OCI-LY3 (cell line): ENCODE measurements around the gene PRKCQ.

Experiments used
- H2AFZ ChIP-seq: fragments of 200-600, 300-600 bp; shearing (Covaris generic); 2 replicates; pipeline ENCODE4 v1.6.0; 2014; ENCODE audit warnings: antibody characterized with exemption, low read depth, low read length
- H3K27ac ChIP-seq: fragments of 200-600, 300-600 bp; sonication (generic); 2 replicates; pipeline ENCODE4 v1.5.1; 2014; ENCODE audit warnings: mild to moderate bottlenecking, low read length, moderate library complexity, mixed read lengths
- H3K27me3 ChIP-seq: fragments of 200-600, 300-600 bp; sonication (generic); 2 replicates; pipeline ENCODE4 v1.6.1; 2014; ENCODE audit warnings: low read depth, low read length, mixed read lengths
- H3K36me3 ChIP-seq: fragments of 200-600, 300-600 bp; sonication (generic); replicated peaks from 2 replicates; pipeline ENCODE3; 2014; ENCODE audit warnings: low read depth, low read length, mixed read lengths
- H3K4me1 ChIP-seq: fragments of 300-600, 200-600 bp; sonication (generic); 2 replicates; pipeline ENCODE4 v1.6.1; 2014; ENCODE audit warnings: low read length, mixed read lengths
- H3K4me2 ChIP-seq: fragments of 200-600, 300-600 bp; sonication (generic); 2 replicates; pipeline ENCODE4 v1.6.1; 2014; ENCODE audit warnings: low read length, mixed read lengths
- H3K4me3 ChIP-seq: fragments of 300-600, 200-600 bp; sonication (generic); 2 replicates; pipeline ENCODE4 v1.5.1; 2014; ENCODE audit warnings: antibody characterized with exemption, mild to moderate bottlenecking, low read length, moderate library complexity
- H3K79me2 ChIP-seq: fragments of 300-600, 200-600 bp; shearing (Covaris generic); 2 replicates; pipeline ENCODE4 v1.6.1; 2014; ENCODE audit warnings: mild to moderate bottlenecking, low read length, mixed read lengths
- H3K9ac ChIP-seq: fragments of 300-600, 200-600 bp; shearing (Covaris generic); 2 replicates; pipeline ENCODE4 v1.6.0; 2014; ENCODE audit warnings: mild to moderate bottlenecking, low read length, moderate library complexity
- H3K9me3 ChIP-seq: fragments of 200-600, 300-600 bp; shearing (Covaris generic); 2 replicates; pipeline ENCODE4 v1.6.1; 2014; ENCODE audit warnings: low read length, mixed read lengths; ENCODE audit not compliant: insufficient read depth
- H4K20me1 ChIP-seq: fragments of 200-600, 300-600 bp; sonication (generic); 2 replicates; pipeline ENCODE4 v1.6.1; 2016; ENCODE audit warnings: low read length, mixed read lengths; ENCODE audit not compliant: insufficient read depth
- EZH2phosphoT487 ChIP-seq: fragments of 200-600 bp; shearing (Covaris generic); IDR thresholded peaks from 2 replicates; pipeline ENCODE4 v1.6.1; 2018; ENCODE audit warnings: antibody characterized with exemption, mixed run types, low read depth
- TF ChIP-seq, protein P1 (sequence below): fragments of 200-600, 300-600 bp; sonication (generic); IDR thresholded peaks from 2 replicates; pipeline ENCODE4 v1.5.1; 2014; ENCODE audit warnings: antibody characterized with exemption, low read length, low read depth

The PRKCQ gene

GRCh38 chr10:6494442-6494819, 85.6 kb downstream of the PRKCQ start:
- Histone ChIP-seq H3K4me2 (no peak overlapping the region), H3K27ac (no peak overlapping the region)

DNA sequence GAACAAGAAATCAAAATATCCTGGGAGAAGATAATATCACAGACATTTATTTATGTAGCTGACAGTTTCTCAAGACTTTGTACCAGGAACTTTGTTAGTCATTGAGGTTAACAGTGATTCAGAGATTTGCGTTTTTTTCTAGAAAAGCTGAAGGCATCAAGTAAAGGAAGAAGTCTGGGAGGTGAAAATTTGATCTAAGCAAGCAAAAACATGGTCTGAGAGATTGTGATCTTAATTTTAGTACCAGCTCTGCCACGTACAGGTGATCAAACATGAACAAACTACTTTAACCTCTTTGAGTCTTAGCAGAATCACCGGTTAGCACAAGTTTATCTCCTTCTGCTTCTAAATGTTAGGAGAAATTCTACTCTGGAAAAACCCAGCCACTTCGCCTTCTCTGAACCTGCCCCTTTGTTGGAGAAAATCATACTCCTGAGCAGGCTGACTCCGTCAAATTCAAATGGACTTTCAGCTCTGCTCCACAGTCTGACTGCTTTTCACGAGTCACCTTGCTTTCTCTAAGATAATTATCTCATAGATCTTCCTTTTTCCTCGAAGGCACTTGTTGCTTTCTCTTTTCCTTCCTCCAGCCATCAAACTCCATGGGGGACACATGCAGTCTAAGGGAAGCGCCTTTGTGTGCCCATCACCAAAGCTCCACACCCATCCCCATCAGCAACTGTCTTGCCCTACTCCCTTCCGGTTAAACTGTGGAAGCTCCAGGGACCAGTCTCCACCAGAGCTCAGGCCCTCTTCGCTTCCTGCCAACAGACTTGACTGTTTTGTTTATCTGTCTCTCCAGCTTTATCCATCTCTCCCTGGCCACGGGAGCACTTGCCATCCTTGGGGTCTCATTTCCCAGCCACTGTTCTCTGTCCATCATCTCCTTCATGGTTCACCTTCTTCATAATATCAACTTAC, 86.3 kb downstream of the PRKCQ start:
- Histone ChIP-seq H3K4me1 (no peaks in the 10 kb centered on the region), H3K4me3 (no peak overlapping the region), H3K9me3 (no peaks in the 10 kb centered on the region), H4K20me1 (no peaks in the 10 kb centered on the region), H3K9ac (no peak overlapping the region), H3K79me2 (no peaks in the 10 kb centered on the region), H3K27me3 (peaks cover 27% of the 10 kb centered on the region), H3K36me3 (no peaks in the 10 kb centered on the region), H3K27ac (no peak overlapping the region), H2AFZ (no peak overlapping the region), H3K4me2 (no peak overlapping the region)
- TF ChIP-seq, protein P1, sequence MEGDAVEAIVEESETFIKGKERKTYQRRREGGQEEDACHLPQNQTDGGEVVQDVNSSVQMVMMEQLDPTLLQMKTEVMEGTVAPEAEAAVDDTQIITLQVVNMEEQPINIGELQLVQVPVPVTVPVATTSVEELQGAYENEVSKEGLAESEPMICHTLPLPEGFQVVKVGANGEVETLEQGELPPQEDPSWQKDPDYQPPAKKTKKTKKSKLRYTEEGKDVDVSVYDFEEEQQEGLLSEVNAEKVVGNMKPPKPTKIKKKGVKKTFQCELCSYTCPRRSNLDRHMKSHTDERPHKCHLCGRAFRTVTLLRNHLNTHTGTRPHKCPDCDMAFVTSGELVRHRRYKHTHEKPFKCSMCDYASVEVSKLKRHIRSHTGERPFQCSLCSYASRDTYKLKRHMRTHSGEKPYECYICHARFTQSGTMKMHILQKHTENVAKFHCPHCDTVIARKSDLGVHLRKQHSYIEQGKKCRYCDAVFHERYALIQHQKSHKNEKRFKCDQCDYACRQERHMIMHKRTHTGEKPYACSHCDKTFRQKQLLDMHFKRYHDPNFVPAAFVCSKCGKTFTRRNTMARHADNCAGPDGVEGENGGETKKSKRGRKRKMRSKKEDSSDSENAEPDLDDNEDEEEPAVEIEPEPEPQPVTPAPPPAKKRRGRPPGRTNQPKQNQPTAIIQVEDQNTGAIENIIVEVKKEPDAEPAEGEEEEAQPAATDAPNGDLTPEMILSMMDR: no peak
- TF ChIP-seq EZH2phosphoT487: no peak

More at GRCh38 chr10:6494442-6494819, 85.6 kb downstream of the PRKCQ start:
- H2AFZ ChIP-seq: no peak overlapping the region
- H4K20me1 ChIP-seq: no peaks in the 10 kb centered on the region
- H3K27me3 ChIP-seq: peaks cover 32% of the 10 kb centered on the region
- H3K79me2 ChIP-seq: no peaks in the 10 kb centered on the region
- TF ChIP-seq, protein P1: no peak
- no peak for TF ChIP-seq EZH2phosphoT487
- no peak overlapping the region for H3K9ac ChIP-seq
- no peaks in the 10 kb centered on the region for H3K36me3 ChIP-seq
- H3K4me1 ChIP-seq: no peaks in the 10 kb centered on the region
- no peaks in the 10 kb centered on the region for H3K9me3 ChIP-seq
- H3K4me3 ChIP-seq: no peak overlapping the region

GRCh38 chr10:6492896-6493295, 87.2 kb downstream of the PRKCQ start:
- Histone ChIP-seq H3K27ac (no peak overlapping the region), H3K27me3 (peaks cover 20% of the 10 kb centered on the region), H3K36me3 (no peaks in the 10 kb centered on the region), H3K79me2 (no peaks in the 10 kb centered on the region), H3K4me1 (no peaks in the 10 kb centered on the region), H3K9ac (no peak overlapping the region), H3K4me2 (no peak overlapping the region), H3K9me3 (no peaks in the 10 kb centered on the region), H4K20me1 (no peaks in the 10 kb centered on the region), H2AFZ (no peak overlapping the region), H3K4me3 (no peak overlapping the region)
- TF ChIP-seq EZH2phosphoT487: no peak
- TF ChIP-seq, protein P1: no peak

DNA sequence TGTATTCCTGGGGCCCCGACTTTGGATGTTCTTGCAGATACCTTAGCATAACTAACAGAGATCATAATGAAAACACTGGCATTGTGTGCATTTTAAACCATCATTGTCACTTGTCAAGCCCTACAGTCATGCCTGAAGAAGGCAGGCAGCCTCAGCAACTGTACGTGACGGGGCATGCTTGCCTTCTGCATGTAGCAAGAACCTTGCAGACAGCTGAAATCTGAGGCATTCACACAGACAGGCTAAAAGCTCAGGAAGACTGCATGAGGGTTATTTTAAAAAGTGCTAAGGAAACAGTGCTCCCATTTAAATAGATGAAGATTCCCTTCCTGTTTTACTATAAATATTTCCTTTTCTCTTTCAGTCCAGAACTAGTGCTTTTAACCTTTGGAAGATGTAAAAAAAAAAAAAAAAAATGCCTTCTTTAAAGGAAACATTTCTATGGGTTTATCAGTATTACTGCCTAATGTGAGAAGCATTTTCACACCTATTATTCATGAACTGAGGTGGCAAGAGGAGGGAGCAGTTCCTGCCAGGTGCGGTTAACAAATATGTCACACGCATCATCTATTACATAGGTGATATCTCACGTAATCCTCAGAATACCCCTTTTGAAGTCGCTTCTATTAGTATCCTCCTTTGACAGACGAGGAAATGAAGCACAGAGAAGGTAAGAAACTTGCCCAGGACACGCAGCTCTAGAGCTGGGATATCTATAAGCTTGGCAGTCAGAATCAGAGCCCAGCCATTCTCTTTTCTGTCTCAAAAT, 88.1 kb downstream of the PRKCQ start:
- Histone ChIP-seq H2AFZ (no peak overlapping the region), H3K27me3 (peaks cover 20% of the 10 kb centered on the region), H3K79me2 (no peaks in the 10 kb centered on the region), H3K36me3 (no peaks in the 10 kb centered on the region), H3K4me3 (no peak overlapping the region), H3K9me3 (no peaks in the 10 kb centered on the region), H4K20me1 (no peaks in the 10 kb centered on the region), H3K9ac (no peak overlapping the region), H3K4me2 (no peak overlapping the region), H3K4me1 (no peaks in the 10 kb centered on the region), H3K27ac (no peak overlapping the region)
- TF ChIP-seq, protein P1: no peak
- TF ChIP-seq EZH2phosphoT487: no peak
